ENCODE data around the gene OTP.
"Not testable (repeated sequence)": the region's sequence is repeated elsewhere in the genome, so short reads cannot be mapped to it uniquely, and the experiment has no call there.

OTP gene

GRCh38 chr5:77638763-77639671, 504 bp upstream of the OTP start:
- DNase-seq: no peak

- DNase-seq: no peak
These were observed 1.1 kb downstream of the OTP start for GRCh38 chr5:77637170-77637997.

DNA sequence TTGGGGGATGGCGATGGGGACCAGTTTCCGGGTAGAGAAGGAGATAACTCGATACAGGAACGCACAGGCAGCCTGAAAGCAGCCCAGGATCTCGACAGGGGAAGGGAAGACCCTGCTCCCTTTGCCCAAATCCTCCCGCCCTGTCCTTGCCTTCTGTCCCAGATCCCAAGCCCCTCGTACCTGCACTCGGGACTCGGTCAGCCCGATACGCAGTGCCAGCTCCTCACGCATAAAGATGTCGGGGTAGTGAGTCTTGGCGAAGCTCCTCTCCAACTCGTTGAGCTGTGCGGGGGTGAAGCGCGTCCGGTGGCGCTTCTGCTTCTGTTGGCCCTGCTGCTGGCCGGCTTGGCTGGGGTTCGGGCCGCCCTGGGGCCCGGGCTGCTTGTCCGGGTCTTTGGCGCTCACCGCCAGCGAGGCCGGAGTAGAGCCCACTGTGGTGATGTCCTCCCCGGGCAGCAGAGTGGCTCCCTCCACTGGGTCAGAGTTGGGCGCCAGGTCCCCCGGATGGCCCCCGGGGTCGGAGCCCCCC, 1.8 kb downstream of the OTP start:
- no peak for DNase-seq

DNA sequence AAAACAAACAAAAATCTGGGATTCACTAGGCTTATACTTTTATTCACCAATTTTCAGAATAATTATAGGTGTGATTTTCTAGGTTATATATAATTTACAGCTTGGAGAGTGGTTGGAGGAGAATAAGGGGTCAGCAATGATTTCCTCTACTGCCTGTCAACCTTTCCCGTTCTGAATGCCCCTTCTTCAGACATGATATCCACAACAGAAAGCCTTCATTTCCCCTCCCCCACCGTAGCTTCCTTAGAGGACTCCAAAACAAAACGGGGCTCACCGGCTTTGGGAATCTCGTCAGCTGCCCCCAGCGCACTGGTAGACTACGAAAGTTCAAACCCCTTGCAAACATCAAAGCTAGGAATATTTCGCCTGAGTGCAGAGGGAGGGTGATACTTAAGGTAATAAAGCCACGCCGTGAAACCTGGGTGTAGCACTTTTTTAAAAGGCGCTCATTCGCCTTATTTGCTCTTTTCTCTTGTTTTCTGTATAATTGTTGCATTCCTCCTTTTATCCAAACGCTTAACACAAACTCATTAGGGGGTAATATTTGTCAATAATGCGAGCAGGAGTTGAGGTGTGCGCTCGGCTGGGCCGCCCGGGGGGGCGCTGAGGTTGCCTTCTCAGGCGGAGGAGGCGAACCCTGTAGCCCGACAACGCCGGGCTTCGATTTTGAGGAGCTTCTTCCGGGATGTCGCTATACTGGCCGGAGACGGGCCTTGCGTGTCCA, 2.4 kb downstream of the OTP start:
- DNase-seq: no peak

- DNase-seq: no peak
These were observed 3.2 kb downstream of the OTP start for GRCh38 chr5:77635067-77635916.

DNA sequence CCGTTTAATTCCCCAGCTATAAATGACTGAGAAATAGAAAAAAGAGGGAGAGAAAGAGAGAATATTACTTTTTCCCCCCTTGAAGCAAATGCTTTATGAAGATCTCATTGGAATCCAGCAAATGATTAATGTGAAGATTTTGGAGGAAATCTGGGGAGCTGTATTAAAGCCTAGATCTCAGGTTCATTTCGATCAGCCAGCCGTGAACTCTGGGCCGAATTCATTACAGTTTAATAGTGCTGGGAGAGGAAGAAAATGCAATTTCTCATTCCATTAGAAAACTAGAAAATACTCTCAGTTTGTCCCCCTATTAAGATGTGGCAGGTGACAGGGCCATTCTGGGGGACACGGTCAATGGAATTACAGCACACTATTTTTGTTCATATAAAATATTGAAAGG, 4.8 kb downstream of the OTP start:
- no peak for DNase-seq

GRCh38 chr5:77633207-77633675, 5.3 kb downstream of the OTP start:
- no peak for DNase-seq

- no peak for DNase-seq
These were observed 5.8 kb downstream of the OTP start for GRCh38 chr5:77632526-77633206.

- DNase-seq: peak; percentile 25
These were observed 8.3 kb downstream of the OTP start for GRCh38 chr5:77630114-77630680.

DNA sequence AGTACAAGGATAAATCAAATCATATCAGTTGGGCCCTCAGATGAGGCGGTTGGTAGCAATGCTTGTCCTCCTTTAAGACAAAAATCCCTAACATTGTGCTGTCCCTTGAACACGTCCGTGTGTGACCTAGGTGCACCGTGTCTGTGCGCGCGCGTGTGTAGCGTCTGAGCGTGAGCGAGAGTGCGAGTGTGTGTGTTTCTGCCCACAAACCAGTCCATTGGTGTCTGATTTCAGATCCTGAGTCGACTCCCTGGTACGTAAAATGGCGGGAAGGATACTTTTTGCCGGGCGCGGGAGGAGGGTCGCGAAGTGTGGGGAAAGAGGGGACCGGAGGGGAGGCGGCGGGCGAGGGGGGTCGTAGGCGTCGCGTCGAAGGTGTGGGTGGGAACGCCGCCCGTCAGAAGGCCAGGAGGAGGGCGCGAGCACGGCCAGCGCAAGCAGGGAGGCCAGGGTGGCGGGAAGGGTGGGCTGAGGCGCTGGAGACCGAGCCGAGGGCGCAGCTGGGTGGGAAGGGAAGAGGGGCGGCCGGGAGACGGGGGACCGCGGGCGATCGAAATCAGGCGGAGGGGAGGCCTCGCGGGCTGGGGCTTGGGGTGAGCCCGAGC, 8.9 kb downstream of the OTP start:
- DNase-seq: no peak

- no peak for DNase-seq
These were observed 9.5 kb downstream of the OTP start for GRCh38 chr5:77628840-77629508.

DNA sequence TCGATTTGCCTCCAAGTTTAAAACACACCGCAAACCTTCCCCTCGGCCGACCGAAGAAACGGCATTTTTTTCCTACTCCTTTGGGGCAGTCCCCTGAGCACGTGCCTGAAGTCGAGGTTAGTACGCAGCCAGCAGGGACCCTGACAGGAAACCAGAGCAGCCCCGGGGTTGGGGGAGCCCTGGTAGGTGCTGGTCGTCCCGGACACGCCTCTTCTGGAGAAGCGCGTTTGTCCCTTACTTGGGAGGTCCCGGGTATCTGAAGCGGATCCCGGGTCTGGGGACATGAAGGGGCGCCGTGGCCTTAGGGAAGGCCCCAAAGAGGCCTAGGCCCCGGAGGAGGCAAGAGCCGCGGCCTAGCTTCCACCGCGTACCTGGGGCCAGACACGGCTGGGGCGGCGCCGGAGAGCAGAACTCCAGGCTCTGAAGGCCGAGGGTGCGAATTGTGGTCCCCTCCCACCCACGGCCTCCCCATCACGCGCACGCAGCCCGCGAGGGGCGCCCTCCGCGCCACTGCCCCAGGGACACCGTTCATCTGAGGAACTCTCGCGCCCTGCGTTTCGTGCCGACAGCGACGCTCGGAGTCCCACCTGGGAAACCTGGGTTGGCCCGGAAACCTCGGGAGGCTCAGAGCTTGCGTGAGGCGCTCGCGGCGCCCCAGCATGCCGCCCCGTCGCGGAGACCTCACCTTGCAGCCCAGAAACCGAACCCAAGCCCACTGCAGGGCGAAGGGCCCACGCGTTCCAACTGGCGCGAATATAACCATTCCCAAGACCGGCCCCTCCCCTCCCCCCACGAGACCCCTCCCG, 10.4 kb downstream of the OTP start:
- no peak for DNase-seq

- no peak for DNase-seq
These were observed 15.2 kb downstream of the OTP start for GRCh38 chr5:77623203-77623740.

GRCh38 chr5:77621440-77621839, 17.1 kb downstream of the OTP start:
- no peak for DNase-seq

- DNase-seq: no peak
These were observed 18.1 kb downstream of the OTP start for GRCh38 chr5:77620405-77620804.

DNA sequence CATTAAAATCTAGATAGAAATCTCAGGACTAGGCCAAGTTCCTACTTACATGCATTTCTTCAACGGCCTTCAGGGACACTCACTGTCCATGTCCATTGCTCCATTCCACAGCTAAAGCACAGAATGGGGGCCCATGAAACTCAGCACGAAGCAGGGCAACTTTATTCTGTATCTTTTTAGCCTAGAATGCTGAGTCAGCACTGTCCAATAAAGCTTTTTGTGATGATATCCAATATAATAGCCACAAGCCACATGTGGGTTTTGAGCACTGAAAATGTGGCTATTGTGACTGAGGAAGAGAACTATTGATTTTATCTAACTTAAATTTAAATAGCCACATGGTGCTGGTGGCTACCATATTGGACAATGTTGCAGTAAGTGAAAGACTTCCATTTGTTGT, 21.6 kb downstream of the OTP start:
- no peak for DNase-seq

DNA sequence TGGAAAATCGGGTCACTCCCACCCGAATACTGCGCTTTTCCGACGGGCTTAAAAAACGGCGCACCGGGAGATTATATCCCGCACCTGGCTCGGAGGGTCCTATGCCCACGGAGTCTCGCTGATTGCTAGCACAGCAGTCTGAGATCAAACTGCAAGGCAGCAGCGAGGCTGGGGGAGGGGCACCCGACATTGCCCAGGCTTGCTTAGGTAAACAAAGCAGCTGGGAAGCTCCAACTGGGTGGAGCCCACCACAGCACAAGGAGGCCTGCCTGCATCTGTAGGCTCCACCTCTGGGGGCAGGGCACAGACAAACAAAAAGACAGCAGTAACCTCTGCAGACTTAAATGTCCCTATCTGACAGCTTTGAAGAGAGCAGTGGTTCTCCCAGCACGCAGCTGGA, 29.6 kb downstream of the OTP start:
- not testable (repeated sequence) for DNase-seq

- DNase-seq: no peak
These were observed 31.2 kb downstream of the OTP start for GRCh38 chr5:77607324-77607723.

GRCh38 chr5:77606279-77606678, 32.2 kb downstream of the OTP start:
- DNase-seq: no peak

Data from CD4-positive, alpha-beta T cell treated with Interleukin-21 for 1 hour (primary cell).